Activated naive CD8-positive, alpha-beta T cell treated with anti-CD3 and anti-CD28 coated beads for 36 hours (primary cell): ENCODE measurements around the gene ILDR1. TPM values are rescaled to one million over a fixed set of nuclear protein-coding genes. Genes with fewer than 3 reads are reported as not detected.
"Not testable (repeated sequence)": the region's sequence is repeated elsewhere in the genome, so short reads cannot be mapped to it uniquely, and the experiment has no call there.

Experiments
- DNase-seq: peaks from one replicate; pipeline ENCODE4 v3.0.0; 2021
- H3K27ac Mint-ChIP-seq: one replicate; pipeline ENCODE4 v1.8.0; 2022; ENCODE audit warnings: mild to moderate bottlenecking, moderate library complexity, mixed read lengths
- H3K27me3 Mint-ChIP-seq: one replicate; pipeline ENCODE4 v1.8.0; 2022; ENCODE audit warnings: mild to moderate bottlenecking, mixed read lengths
- H3K36me3 Mint-ChIP-seq: one replicate; pipeline ENCODE4 v1.8.0; 2021; ENCODE audit warnings: mild to moderate bottlenecking, mixed read lengths
- H3K4me1 Mint-ChIP-seq: one replicate; pipeline ENCODE4 v1.8.0; 2021; ENCODE audit warnings: mixed read lengths
- H3K4me3 Mint-ChIP-seq: one replicate; pipeline ENCODE4 v1.8.0; 2022; ENCODE audit warnings: mild to moderate bottlenecking, moderate library complexity, mixed read lengths
- H3K9me3 Mint-ChIP-seq: one replicate; pipeline ENCODE4 v1.8.0; 2022; ENCODE audit warnings: mixed read lengths
- total RNA-seq, 2 experiments: library from RNA; stranded (reverse); gene quantifications; one replicate each; pipeline ENCODE4 v1.2.3, GENCODE V29; 2021

Gene ILDR1
- total RNA-seq, 2 experiments from 2014 or later = not detected

GRCh38 chr3:121957674-121958415 lies 64.2 kb downstream of the ILDR1 start:
- H3K27me3 Mint-ChIP-seq = no peaks in the 10 kb centered on the region
- no peak overlapping the region for H3K4me3 Mint-ChIP-seq
- no peaks in the 10 kb centered on the region for H3K4me1 Mint-ChIP-seq
- no peak overlapping the region for H3K27ac Mint-ChIP-seq
- H3K36me3 Mint-ChIP-seq = peaks cover 4% of the 10 kb centered on the region
- DNase-seq = no peak
- H3K9me3 Mint-ChIP-seq = peaks cover 7% of the 10 kb centered on the region

GRCh38 chr3:121956363-121956762 lies 65.7 kb downstream of the ILDR1 start:
- peaks cover 10% of the 10 kb centered on the region for H3K9me3 Mint-ChIP-seq
- no peak overlapping the region for H3K4me3 Mint-ChIP-seq
- DNase-seq = no peak
- H3K27me3 Mint-ChIP-seq = no peaks in the 10 kb centered on the region
- H3K36me3 Mint-ChIP-seq = peaks cover 8% of the 10 kb centered on the region
- no peak overlapping the region for H3K27ac Mint-ChIP-seq
- no peaks in the 10 kb centered on the region for H3K4me1 Mint-ChIP-seq

GRCh38 chr3:121951291-121951919 lies 70.6 kb downstream of the ILDR1 start:
- H3K4me3 Mint-ChIP-seq = no peak overlapping the region
- H3K4me1 Mint-ChIP-seq = no peaks in the 10 kb centered on the region
- peaks cover 19% of the 10 kb centered on the region for H3K36me3 Mint-ChIP-seq
- no peak for DNase-seq
- no peak overlapping the region for H3K27ac Mint-ChIP-seq
- no peaks in the 10 kb centered on the region for H3K27me3 Mint-ChIP-seq
- peaks cover 17% of the 10 kb centered on the region for H3K9me3 Mint-ChIP-seq

DNA sequence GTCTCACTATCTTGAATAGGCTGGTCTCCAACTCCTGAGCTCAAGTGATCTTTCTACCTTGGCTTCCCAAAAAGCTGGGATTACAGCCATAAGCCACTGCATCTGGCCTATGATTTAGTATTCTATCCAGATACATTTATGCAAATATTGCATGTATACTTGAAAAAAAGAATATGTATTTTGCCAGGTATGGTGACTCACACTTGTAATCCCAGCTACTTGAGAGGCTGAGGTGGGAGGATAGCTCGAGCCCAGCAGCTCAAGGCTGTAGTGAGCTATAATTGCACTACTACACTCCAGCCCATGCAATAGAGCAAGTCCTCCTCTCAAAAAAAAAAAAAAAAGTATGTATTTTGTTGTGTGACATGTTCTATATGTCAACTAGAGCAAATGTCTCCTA lies 73.4 kb downstream of the ILDR1 start:
- Mint-ChIP-seq H3K9me3 (peaks cover 17% of the 10 kb centered on the region), H3K27ac (no peak overlapping the region), H3K36me3 (peaks cover 15% of the 10 kb centered on the region)

GRCh38 chr3:121943431-121943830 lies 78.6 kb downstream of the ILDR1 start:
- Mint-ChIP-seq H3K4me3 (no peak overlapping the region), H3K27me3 (no peaks in the 10 kb centered on the region), H3K9me3 (no peaks in the 10 kb centered on the region), H3K27ac (no peak overlapping the region), H3K4me1 (no peaks in the 10 kb centered on the region), H3K36me3 (peaks cover 6% of the 10 kb centered on the region)
- no peak for DNase-seq

More for the DNA sequence above, 73.4 kb downstream of the ILDR1 start:
- Mint-ChIP-seq H3K27me3 (no peaks in the 10 kb centered on the region), H3K4me3 (no peak overlapping the region), H3K4me1 (no peaks in the 10 kb centered on the region)
- DNase-seq = no peak

GRCh38 chr3:121942116-121942786 lies 79.8 kb downstream of the ILDR1 start:
- Mint-ChIP-seq H3K27me3 (no peaks in the 10 kb centered on the region), H3K4me1 (no peaks in the 10 kb centered on the region), H3K36me3 (peaks cover 7% of the 10 kb centered on the region), H3K4me3 (no peak overlapping the region), H3K9me3 (no peaks in the 10 kb centered on the region), H3K27ac (no peak overlapping the region)
- no peak for DNase-seq

GRCh38 chr3:121941592-121941991 lies 80.5 kb downstream of the ILDR1 start:
- Mint-ChIP-seq H3K27ac (no peak overlapping the region), H3K9me3 (no peaks in the 10 kb centered on the region), H3K27me3 (no peaks in the 10 kb centered on the region), H3K4me1 (no peaks in the 10 kb centered on the region), H3K36me3 (peaks cover 9% of the 10 kb centered on the region), H3K4me3 (no peak overlapping the region)
- DNase-seq = no peak

DNA sequence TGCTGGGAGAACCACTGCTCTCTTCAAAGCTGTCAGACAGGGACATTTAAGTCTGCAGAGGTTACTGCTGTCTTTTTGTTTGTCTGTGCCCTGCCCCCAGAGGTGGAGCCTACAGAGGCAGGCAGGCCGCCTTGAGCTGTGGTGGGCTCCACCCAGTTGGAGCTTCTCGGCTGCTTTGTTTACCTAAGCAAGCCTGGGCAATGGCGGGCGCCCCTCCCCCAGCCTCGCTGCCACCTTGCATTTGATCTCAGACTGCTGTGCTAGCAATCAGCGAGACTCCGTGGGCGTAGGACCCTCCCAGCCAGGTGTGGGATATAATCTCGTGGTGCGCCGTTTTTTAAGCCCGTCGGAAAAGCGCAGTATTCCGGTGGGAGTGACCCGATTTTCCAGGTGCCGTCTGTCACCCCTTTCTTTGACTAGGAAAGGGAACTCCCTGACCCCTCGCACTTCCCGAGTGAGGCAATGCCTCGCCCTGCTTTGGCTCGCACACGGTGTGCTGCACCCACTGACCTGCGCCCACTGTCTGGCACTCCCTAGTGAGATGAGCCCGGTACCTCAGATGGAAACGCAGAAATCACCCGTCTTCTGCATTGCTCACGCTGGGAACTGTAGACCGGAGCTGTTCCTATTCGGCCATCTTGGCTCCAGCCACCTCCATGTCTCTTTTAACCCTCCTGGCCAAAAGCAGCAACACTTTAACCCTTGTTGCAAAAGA lies 83.7 kb downstream of the ILDR1 start:
- not testable (repeated sequence) for H3K9me3 Mint-ChIP-seq, H3K27ac Mint-ChIP-seq, H3K4me1 Mint-ChIP-seq, H3K27me3 Mint-ChIP-seq, H3K4me3 Mint-ChIP-seq, DNase-seq
- H3K36me3 Mint-ChIP-seq = peaks cover 15% of the 10 kb centered on the region

Other genes with a start within 250 kb of the ILDR1 start
- gene IQCB1, start 187.2 kb downstream of the ILDR1 start, total RNA-seq = 10 to 100 TPM; 35.0 to 39.3 TPM
- gene EAF2, start 187.0 kb downstream of the ILDR1 start, total RNA-seq = 10 to 100 TPM; 13.9 to 15.0 TPM
- 1 to 10 TPM in 1 of 2 experiments, under 1 TPM in 1; 0.74 to 1.5 TPM for gene SLC15A2, start 127.8 kb downstream of the ILDR1 start, total RNA-seq
- gene CD86, start 33.1 kb upstream of the ILDR1 start, total RNA-seq = under 1 TPM; 0.08 to 0.12 TPM
- gene CASR, start 161.4 kb upstream of the ILDR1 start, total RNA-seq = not detected